Transverse colon (tissue), 3 donors: Measurements from ENCODE around the gene RUSC2.

Source experiments
- EP300 ChIP-seq: sonication (generic); formaldehyde crosslinking; IDR thresholded peaks from one replicate; pipeline ENCODE4 v1.6.1; 2017; ENCODE audit warnings: antibody characterized with exemption, low read depth
- POLR2A ChIP-seq: fragments of 450-650 bp; IDR thresholded peaks from one replicate; pipeline ENCODE4 v1.6.1; 2016; ENCODE audit warnings: antibody characterized with exemption, mild to moderate bottlenecking, moderate library complexity
- TF ChIP-seq, protein P1 (sequence below), 5 experiments: fragments of 200-600 bp in 3 of 5; fragments of 450-650 bp in 2 of 5; sonication (generic) in 3 of 5; IDR thresholded peaks; 1 replicate in 2 of 5; 2 replicates in 3 of 5; pipeline ENCODE4 v1.5.1; 2016 to 2017; ENCODE audit warnings: antibody characterized with exemption in 5 of 5, inconsistent platforms in 3 of 5, mild to moderate bottlenecking in 2 of 5, moderate library complexity in 1 of 5

DNA sequence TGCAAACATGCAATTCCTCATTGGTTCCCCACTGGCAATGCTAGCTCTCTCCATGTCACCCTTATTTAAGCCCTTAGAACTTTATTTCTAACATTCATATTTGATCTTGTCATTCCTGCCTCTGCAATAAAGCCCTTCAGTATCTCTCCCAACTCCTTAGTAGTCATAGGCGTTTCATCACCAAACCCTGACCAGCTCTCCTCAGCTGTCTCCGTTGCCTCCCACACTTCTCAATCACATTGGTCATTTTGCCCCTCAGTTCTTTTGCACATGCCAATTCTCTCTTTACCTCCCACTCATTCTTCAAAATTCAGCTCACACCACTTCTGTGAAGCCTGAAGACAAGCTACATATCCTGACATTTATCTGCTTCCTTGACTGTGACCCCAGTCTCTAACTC, 2.8 kb upstream of the RUSC2 start:
- TF ChIP-seq, protein P1, sequence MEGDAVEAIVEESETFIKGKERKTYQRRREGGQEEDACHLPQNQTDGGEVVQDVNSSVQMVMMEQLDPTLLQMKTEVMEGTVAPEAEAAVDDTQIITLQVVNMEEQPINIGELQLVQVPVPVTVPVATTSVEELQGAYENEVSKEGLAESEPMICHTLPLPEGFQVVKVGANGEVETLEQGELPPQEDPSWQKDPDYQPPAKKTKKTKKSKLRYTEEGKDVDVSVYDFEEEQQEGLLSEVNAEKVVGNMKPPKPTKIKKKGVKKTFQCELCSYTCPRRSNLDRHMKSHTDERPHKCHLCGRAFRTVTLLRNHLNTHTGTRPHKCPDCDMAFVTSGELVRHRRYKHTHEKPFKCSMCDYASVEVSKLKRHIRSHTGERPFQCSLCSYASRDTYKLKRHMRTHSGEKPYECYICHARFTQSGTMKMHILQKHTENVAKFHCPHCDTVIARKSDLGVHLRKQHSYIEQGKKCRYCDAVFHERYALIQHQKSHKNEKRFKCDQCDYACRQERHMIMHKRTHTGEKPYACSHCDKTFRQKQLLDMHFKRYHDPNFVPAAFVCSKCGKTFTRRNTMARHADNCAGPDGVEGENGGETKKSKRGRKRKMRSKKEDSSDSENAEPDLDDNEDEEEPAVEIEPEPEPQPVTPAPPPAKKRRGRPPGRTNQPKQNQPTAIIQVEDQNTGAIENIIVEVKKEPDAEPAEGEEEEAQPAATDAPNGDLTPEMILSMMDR (IDR thresholded peaks at IDR 0.05), result no peak
- TF ChIP-seq EP300, result no peak
- no peak for TF ChIP-seq POLR2A
